HG03439 (cell line): Measurements from ENCODE around the gene ARPC4.
"Not testable (repeated sequence)": the region's sequence is repeated elsewhere in the genome, so short reads cannot be mapped to it uniquely, and the experiment has no call there.

ENCODE experiments used
- ATAC-seq: cut with Tn5 transposase; IDR thresholded peaks from one replicate; pipeline ENCODE4 v1.9.1; 2021; ENCODE audit warnings: mild to moderate bottlenecking, moderate library complexity; ENCODE audit not compliant: unreplicated experiment

ARPC4 gene

DNA sequence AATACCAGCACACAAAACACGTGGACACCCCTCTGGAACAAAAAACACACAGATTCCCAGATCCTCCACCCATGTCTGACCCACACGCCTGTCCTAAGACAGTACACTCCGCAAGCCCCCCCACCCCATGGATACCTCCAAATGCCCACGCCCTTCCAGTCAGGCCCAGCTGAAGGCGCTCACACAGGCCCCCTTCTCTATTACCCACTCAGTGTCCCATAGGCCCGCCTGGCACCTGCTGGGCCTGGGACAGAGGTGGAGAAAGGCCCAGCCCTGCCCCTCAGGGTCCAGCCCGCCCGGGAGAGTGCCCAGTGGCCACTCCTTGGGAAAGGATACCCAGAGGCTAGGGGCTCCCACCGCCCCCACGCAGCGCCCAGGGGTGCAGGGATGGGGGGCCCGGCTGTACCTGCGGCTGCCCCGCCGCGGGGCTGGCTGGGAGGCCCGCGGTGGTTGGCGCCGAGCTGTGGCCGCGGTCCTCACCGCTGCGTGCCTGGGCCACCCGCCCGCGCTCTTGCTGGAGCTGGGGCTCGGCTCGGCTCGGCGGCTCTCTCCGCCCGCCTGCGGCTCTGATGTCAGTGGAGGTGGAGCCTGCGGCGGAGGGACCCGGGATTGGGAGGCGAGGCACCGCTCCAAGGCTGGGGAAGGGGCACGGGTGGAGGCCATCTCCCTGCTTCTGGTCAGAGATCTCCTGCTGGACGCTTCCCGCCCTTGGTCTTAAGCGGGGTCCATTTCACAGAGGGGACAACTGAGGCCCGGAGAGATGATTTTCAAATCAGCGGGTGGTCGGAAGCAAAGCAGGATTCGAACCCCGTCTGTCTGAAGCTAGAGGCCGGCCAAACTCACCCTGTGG, 23.2 kb upstream of the ARPC4 start, which contains the start of gene CAMK1:
TSS of gene CAMK1 (minus strand) at position 522 of the 850 bp plus-strand sequence. CDS start 2,198 bp downstream, outside the sequence.
- ATAC-seq, result peak; percentile 74

DNA sequence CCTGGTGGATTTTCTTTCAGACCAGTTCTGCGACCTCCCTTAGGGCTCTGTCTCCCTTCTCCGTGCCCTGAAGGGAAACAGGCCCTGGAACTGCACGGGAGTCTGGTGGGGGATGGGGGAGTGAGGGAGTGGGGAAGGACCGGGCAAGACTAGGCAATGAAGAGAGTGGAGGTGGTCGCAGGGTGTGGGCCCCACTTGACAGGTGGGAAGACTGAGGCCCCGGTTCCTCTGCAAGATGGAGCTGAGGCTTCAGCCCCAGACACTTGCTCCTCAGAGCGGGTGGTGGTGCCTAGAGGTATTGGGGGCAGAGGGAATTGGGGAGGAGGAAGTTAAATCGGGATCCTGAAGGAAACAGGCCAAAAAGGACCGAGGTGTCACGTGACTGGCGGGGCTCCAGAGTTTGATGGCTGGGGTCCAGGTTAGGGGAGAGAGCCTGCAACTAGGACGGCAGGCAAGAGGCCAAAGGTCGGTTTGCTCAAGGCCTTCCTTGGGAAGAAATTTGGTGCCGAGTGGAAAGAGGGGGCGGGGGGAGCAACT, 22.5 kb upstream of the ARPC4 start:
- no peak for ATAC-seq

DNA sequence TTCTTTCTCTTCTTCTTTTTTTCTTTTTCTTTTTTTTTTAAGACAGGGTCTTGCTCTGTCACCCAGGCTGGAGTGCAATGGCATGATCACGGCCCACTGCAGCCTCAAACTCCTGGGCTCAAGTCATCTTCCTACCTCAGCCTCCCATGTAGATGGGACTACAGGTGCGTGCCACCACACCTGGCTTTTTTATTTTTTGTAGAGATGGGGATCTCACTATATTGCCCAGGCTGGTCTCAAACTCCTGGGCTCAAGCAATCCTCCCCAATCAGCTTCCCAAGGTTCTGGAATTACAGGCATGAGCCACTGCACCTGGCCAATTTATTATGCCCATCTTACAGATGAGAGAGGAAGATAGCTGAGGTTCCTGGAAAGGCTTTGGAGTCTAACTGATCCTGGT, 21.9 kb upstream of the ARPC4 start:
- ATAC-seq, result not testable (repeated sequence)

DNA sequence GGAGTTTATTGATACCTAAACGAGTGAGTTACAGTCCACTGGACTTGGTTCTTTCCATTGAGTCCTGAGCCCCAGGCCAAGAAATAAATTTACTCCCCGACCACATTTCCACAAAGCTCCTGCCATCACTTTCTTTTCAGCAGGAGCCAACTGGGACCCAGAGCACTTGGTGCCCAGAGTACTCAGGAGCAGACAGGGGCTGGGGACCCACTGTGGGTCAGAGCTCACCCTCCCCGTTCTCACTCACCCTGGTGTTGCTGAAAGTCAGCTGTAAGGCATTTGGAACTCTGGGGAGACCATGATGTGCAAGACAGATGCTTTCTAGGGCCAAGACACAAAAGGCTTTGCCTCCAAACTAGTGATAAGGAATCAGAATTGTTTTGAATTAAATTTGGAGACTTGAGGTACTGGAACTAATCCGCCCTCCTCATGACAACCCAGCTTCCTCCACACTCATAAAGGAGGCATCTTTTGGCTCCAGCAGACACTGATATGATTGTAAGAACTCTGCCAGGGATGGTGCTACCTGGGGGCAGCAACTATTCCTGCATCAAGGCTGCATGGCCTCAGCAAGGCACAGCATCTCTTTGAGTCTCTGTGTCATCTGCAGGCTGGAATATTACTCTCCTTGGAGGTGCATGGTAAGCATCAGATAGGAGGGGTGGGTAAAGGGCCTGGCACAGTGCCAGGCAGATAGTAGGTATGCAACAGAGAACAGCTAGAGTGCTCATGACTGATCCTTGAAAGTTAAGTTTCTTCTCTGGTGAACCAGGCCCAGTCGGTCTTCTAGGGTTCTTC, 15.8 kb upstream of the ARPC4 start:
- no peak for ATAC-seq

DNA sequence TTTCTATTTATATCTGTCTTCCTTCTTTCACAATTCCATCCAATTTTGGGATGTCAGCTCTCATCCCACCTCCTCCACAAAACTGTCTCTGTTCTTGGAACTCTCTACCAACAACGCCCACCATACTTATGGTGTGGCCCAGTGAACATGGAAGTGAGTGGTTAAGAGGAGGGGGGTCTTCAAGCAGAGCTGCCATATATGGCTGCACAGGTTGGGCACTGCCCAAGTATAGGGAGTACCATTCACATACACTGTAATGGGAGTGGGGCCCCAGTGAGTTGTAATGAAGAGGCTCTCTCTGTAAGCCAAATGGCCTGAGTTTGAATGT, 15.2 kb upstream of the ARPC4 start:
- ATAC-seq, result no peak

DNA sequence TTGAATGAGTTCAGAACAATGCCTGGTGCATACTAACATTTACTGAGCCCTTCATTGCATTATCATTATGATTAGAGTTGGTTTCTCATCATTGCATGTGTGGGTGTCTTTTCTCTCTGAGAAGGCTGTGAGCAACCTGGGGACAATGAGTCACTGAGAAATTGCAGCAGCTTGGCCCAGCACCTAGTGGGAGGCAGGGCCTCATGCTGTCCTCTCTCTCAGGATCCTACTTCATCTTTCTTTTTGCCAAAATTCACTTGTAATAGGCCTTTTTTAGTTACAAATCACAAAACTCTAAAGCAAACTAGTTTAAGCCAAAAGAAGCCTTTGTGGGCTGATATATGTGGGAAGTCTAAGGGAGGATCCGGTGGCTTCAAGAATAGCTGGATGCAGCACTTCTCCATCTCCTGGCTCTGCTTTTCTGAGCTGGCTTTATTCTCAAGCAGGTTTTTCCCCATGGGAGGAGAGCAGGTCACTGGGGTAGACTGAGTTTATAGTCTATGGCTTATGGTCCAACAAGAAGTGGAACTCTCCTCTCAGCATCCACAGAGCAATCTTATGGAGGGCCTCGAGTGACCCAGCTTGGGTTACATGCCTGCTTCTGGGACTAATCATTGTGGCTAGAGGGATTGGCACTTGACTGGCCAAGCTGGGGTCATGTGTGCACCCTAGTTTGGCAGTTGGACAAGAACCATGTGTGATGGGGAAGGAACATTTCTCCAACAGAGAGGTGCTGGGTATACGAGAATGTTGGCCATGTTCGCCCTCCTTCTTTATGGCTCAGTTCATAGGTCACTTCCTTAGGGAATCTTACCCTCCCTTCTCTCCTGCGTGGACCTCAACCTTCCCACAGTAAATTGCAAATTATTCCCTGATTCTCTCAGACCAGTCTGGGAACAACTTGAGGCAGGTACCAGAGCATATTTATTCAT, 14.5 kb upstream of the ARPC4 start:
- ATAC-seq, result no peak

DNA sequence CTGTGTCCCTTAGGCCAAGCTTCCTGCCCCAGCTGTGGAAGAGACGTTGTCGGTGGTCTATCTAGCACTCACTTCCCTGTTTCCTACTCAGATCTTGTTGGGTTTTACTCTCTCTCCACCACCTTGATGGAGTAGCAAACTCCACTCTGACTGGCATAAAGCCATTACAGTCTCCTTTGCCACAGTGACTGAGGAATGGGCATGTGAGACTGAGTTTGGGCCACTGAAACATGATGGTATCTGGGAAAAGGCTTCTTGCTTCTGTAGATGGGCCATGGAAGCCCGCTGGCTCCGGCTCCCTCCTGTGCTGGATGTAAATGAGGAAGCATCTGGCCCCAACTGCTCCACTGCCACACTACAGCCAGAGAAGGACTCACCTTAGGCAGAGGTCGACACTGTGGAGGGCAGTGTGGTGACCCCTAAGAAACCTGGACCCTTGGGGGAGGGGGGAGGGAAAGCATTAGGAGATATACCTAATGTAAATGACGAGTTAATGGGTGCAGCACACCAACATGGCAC, 13.7 kb upstream of the ARPC4 start:
- no peak for ATAC-seq

DNA sequence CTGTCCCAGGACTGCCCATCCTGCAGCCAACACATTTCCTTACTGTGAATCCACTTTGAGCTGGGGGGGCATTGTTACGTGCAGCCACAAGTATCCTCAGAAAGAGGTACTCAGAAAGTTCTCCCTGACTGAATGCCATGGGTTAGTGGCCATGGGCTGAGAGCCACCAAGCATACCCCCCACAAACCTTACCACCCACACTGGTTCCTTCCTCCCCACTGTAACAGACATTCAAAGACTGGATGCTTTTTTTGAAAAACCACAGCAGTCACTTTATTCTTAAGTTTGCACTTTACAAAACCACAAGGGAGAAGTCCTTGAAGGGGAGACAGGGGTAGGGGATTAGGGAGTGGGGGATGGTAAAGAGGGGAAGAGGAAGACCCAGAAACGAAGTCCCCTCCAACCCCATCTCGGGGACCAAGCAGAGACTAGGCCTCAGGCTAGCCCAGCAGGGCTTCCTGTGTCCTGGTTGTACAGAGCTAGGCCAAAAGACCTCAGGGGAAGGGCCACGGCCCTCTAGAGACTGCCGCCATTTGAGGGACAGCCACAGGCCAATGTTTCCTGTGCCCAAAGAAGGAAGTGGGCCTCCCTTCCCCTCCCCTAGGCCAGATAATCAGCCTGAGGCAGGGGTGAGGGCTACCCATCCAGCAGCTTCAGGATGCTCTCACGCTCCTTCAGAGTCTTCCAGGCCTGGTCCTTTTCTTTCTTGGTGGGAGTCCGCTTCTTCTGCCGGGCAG, 13.0 kb upstream of the ARPC4 start:
- no peak for ATAC-seq

DNA sequence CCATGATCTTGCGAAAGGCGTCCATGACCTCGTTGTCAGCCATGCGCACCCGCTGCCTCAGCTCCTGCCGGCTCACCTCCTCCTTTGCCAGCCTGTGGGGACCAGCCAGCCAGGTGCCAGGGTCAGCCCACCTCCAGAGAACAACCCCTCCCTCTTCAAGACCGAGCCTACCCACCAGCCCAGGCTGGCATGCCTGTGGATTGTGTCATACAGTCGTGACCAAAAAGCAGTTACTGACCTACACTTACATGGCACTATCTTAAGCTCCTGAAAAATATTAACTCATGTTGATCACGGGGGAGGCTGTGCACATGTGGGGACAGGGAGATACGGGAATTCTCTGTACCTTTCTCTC, 12.4 kb upstream of the ARPC4 start:
- ATAC-seq, result no peak

DNA sequence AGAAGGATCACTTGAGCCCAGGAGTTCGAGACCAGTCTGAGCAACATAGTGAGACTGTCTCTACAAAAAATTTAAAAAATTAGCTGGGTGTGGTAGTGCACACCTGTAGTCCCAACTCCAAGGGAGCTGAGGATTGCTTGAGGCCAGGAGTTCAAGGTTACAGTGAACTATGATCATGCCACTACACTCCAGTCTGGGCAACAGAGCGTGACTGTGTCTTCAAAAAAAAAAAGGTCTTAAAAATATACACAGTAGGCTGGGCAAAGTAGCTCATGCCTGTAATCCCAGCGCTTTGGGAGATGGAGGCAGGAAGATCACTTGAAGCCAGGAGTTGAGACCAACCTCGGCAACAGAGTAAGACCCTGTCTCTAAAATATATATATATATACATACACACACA, 12.0 kb upstream of the ARPC4 start:
- ATAC-seq, result no peak

DNA sequence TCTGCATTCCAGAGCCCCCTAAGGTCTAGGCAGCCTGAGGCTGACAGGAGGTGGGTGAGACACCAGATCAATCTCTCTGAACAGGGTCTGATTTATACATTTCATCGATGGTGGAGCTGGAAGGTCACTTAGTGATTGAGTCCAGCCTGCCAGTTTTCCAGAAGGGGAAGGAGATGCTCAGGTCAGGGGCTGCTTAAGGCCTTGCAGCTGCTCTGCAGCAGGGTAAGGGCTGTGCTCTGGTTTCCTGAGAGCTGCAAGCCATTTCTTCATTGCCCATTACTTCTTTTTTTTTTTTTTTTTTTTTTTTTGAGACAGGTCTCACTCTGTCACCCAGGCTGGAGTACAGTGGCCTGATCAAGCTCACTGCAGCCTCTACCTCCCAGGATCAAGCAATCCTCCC, 11.3 kb upstream of the ARPC4 start:
- ATAC-seq, result no peak

DNA sequence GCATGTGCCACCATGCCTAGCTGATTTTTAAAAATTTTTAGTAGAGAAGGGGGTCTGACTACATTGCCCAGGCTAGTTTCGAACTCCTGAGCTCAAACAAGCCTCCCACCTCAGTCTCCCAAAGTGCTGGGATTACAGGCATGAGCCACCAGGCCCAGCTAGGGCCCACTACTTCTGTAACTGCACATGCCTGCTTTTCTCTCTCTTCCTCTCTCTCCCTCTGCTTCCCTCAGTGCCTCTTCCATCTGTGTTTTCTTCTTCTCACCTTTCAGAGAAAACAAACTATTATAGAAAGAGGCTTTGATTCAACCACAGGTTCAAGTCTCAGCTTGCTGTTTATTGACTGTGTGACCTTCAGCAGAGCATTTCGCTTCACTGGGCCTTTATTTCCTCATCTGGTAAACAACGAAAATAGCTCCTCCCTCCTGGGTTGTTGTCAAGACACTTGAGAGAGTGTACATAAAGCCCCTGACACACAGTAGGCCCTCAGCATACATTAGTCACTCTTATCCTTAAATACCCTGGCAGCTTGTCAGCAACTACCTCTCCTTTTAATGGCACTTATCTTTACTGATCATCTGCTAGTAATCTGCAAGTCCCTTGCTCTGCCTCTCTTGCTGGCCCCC, 10.8 kb upstream of the ARPC4 start:
- no peak for ATAC-seq

DNA sequence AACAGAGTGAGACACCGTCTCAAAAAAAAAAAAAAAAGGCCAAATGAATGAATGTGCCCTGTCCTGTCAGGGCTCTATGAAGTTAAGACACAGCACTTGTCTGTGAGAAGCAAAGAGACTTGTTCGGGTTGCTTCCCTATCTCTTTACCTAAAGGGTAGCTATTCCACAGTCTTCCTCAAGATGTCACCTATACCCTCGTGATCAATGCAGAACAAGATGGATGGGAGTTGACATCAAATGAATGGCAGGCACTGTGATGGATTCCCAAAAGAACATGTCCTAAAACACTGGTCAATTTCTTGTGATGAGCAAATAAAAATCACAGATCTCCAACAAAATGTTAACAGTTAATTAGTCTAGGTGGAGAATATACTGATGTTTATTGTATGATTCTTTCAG, 10.1 kb upstream of the ARPC4 start:
- ATAC-seq, result no peak

DNA sequence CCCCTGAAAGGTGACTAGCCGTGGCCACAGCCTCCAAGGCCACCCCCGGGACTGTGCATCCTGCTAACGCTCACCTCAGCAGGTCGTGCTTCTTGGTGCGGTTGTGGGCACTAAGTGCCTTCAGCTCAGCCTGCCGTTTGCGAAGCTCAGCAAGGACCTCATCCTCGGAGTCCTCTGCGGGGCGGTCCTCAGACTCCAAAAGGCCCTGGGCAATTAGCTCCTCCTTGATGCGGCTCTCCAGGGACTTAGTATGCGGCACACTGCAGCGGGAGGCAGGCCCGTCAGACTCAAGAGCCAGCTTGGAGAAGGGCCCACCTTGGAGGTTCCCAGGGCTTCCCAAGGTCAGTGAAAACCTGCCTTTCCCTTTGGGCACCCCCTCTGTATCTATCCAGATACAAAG, 8.9 kb upstream of the ARPC4 start:
- no peak for ATAC-seq

DNA sequence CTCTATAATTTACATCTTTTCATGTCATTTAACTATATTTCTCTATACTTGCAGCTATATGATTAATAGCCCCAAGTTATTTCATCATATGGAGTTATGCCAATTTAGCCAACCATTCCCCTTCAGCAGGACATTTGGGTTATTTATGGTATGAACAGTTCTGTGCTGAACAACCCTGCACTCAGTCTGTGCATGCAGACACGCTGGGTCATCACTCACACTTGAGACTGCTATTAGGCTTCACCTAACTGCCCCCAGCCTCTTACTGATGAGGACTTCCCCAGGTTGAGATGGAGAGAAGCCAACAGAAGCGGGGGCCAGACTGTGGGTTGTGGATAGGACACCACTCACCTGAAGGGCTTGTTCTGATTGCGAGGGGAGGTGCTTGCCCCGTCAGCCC, 7.9 kb upstream of the ARPC4 start:
- no peak for ATAC-seq

DNA sequence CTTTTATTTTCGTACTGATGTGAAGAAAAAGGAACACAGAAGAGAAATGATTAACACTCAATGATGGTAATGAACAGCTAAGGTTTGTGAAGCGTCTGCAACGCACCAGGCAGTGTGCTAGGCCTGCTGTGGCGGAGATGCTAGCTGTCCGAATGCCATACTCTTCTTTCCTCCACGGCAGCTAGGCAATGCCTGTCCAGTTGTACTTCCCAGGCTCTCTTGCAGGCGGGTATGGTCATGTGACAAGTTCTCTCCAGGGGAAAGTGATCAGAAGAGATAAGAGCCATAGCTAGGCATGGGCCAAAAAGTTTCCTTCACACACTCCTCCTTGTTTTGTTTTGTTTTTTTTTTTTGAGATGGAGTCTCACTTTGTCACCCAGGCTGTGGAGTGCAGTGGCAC, 7.3 kb upstream of the ARPC4 start:
- ATAC-seq, result no peak

DNA sequence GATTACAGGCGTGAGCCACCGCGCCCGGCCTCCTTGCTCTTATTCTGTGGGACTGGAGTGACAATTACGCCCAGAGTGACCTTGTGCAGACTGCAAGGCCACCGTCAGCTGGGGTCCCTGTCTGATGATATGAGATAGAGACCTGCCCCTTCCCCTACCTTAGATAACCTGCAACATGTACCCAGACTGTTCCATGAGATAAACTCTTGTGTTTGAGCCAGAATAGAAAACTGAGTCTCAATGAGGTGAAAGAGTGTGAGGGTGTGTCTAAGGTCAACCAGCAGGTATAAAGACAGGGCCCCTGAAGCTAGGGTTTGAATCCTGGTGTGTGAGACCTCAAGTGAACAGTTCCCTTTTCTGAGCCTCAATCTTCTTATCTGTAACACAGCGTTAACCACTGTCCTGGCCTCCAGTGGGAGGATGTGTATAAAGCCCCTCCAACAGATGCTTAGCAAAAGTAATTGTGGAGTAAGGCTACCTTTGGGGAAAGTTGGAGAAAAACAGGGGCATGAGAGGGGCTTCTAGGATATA, 6.6 kb upstream of the ARPC4 start:
- no peak for ATAC-seq

DNA sequence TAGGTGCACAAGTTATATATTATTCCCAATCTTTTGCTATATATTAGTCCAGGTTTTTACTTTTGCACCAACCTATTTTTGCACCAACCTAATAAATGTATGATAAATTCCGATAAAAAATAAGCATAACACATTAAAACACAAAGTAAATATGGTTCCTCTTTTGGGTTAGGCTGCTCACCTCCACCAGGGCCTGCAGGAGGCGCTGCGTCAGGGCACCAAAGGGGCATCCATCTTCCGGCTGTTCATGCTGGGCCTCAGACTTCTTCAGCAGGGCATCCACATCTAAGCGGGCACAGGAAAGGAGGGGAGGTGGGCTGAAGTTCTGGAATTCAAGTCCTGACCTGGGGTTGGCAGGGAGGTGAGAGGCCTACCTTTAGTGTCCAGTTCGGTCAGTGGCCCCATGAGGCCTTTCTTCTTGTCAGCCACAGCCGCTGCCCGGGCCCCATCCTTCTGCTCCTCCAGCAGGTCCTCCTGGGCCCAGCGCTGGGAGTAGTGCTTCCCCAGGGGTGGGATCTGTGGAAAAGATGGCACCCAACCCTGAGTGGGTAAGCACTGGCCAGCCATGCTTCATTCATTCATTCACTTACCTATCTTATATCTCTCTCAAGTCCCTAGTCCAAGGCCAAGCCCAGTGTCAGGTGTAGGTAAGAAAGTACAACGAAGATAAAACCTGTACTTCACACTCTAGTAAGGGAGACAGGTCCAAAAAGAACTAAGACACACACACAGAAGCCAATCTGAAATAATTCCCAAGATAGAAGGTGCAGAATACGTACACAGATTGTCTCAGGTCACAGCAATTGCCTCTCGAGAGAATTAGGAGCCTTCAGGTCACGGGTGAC, 5.8 kb upstream of the ARPC4 start:
- no peak for ATAC-seq

DNA sequence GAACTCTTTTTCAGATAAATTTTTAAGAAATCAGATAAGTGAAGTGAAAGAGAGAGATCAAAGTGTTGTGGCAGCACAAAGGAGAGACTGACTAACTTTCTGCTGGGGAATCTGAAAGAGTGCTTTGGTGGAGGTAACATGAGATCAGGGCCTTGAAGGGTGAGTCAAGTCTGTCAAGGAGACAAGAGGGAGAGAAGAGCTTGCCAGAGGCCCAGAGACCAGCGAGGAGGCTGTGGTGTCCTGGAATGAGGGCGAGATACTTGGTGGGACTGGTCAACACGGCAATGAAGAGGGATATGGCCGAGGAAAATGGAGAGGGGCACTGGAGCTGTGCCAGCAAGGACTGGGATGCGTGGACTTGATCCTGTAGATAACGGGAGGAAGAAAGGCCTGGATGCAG, 5.2 kb upstream of the ARPC4 start:
- no peak for ATAC-seq
